H1 (cell line): ENCODE results near the gene TMEM250. TPM values are rescaled to one million over a fixed set of nuclear protein-coding genes. Genes with fewer than 3 reads are reported as not detected.
A peak's percentile ranks its signal among the peaks of the same experiment; 100 is the strongest.

ENCODE experiments used
- CTCF ChIA-PET: fragments of 300-600 bp; sonication (Branson Sonifier 250); formaldehyde crosslinking; loops from one replicate; lab custom pipeline; 2021; ENCODE audit not compliant: partially characterized antibody; lab: Charles Lee
- POLR2A ChIA-PET: fragments of 300-600 bp; sonication (Branson Sonifier 250); formaldehyde crosslinking; loops from one replicate; lab custom pipeline; 2021; ENCODE audit warnings: inconsistent platforms; ENCODE audit not compliant: partially characterized antibody; lab: Charles Lee
- DNase-seq, 2 experiments: peaks; one replicate each; pipeline versions ENCODE4 v3.0.0 to v3.0.0-alpha.2; 2010 to 2022; ENCODE audit warnings: low spot score in 2 of 2, low read depth in 1 of 2, mixed read lengths in 1 of 2
- FAIRE-seq: peaks from 2 replicates; lab custom pipeline; 2011; peaks lifted over from hg19 to GRCh38; lab: Jason Lieb, UNC
- H2AFZ ChIP-seq: 2 replicates; pipeline ENCODE4 v1.8.1; 2012; ENCODE audit warnings: low read length, inconsistent platforms
- H2AK5ac ChIP-seq: 2 replicates; pipeline ENCODE4 v1.6.1; 2013; ENCODE audit warnings: low read depth, low read length
- H2BK120ac ChIP-seq: replicated peaks from 2 replicates; pipeline ENCODE3; 2013; ENCODE audit warnings: low read depth, low read length, inconsistent platforms
- H2BK12ac ChIP-seq: 2 replicates; pipeline ENCODE4 v1.6.1; 2013; ENCODE audit warnings: low read depth, low read length
- H2BK15ac ChIP-seq: 2 replicates; pipeline ENCODE4 v1.6.1; 2013; ENCODE audit warnings: low read length
- H2BK20ac ChIP-seq: 2 replicates; pipeline ENCODE4 v1.6.1; 2013; ENCODE audit warnings: low read length
- H2BK5ac ChIP-seq: 2 replicates; pipeline ENCODE4 v1.6.1; 2013; ENCODE audit warnings: low read depth, low read length
- H3K14ac ChIP-seq: 2 replicates; pipeline ENCODE4 v1.6.1; 2013; ENCODE audit warnings: inconsistent platforms; ENCODE audit not compliant: insufficient read length
- H3K18ac ChIP-seq: 2 replicates; pipeline ENCODE4 v1.6.1; 2013; ENCODE audit warnings: low read length; ENCODE audit errors: extremely low read depth
- H3K23ac ChIP-seq: 2 replicates; pipeline ENCODE4 v1.6.1; 2013; ENCODE audit warnings: inconsistent platforms; ENCODE audit not compliant: insufficient read length
- H3K23me2 ChIP-seq: 2 replicates; pipeline ENCODE4 v1.6.1; 2013; ENCODE audit warnings: low read depth, low read length
- H3K27ac ChIP-seq: 2 replicates; pipeline ENCODE4 v1.6.1; 2011; ENCODE audit warnings: low read depth, low read length, inconsistent platforms
- H3K27me3 ChIP-seq, 4 experiments: replicated peaks in 1 of 4; 1 replicate in 1 of 4; 2 replicates in 3 of 4; pipeline versions ENCODE4 v1.6.1 to v1.8.1; 2011 to 2013; ENCODE audit warnings: low read length in 3 of 4, mild to moderate bottlenecking in 3 of 4, inconsistent platforms in 2 of 4, mixed read lengths in 2 of 4, moderate library complexity in 1 of 4; ENCODE audit not compliant: control insufficient read depth in 3 of 4, insufficient read depth in 3 of 4; ENCODE audit errors: extremely low read depth in 1 of 4
- H3K36me3 ChIP-seq, 4 experiments: 2 replicates each; pipeline versions ENCODE4 v1.6.1 to v1.8.1; 2011 to 2013; ENCODE audit warnings: mild to moderate bottlenecking in 4 of 4, low read length in 3 of 4, moderate library complexity in 2 of 4, control low read depth in 1 of 4, inconsistent platforms in 1 of 4; ENCODE audit not compliant: insufficient read depth in 4 of 4, control insufficient read depth in 2 of 4
- H3K4ac ChIP-seq: replicated peaks from 2 replicates; pipeline ENCODE3; 2013; ENCODE audit warnings: low read length, low read depth, mixed read lengths, inconsistent platforms; ENCODE audit not compliant: insufficient read length
- H3K4me1 ChIP-seq, 4 experiments: replicated peaks in 1 of 4; 1 replicate in 1 of 4; 2 replicates in 3 of 4; pipeline versions ENCODE4 v1.6.1 to v1.8.1; 2011 to 2013; ENCODE audit warnings: low read length in 3 of 4, inconsistent platforms in 2 of 4, mixed read lengths in 1 of 4; ENCODE audit not compliant: insufficient read depth in 4 of 4, control insufficient read depth in 3 of 4
- H3K4me2 ChIP-seq, 2 experiments: 2 replicates each; pipeline versions ENCODE4 v1.6.1 to v1.8.1; 2011 to 2013; ENCODE audit warnings: low read depth in 2 of 2, low read length in 2 of 2, control low read depth in 1 of 2, inconsistent platforms in 1 of 2, mild to moderate bottlenecking in 1 of 2; ENCODE audit not compliant: insufficient read depth in 1 of 2
- H3K4me3 ChIP-seq, 4 experiments: fragments of 200-600, 300-600 bp in 1 of 4; sonication (generic), shearing (Covaris generic), sonication (Bioruptor Twin) in 1 of 4; 2 replicates each; pipeline versions ENCODE4 v1.5.1 to v1.8.1; 2011 to 2016; ENCODE audit warnings: low read length in 4 of 4, low read depth in 3 of 4, control low read depth in 2 of 4, inconsistent platforms in 2 of 4, mild to moderate bottlenecking in 2 of 4, mixed read lengths in 1 of 4, moderate library complexity in 1 of 4; ENCODE audit not compliant: insufficient read depth in 2 of 4; ENCODE audit errors: extremely low read depth in 1 of 4
- H3K56ac ChIP-seq: replicated peaks from 2 replicates; pipeline ENCODE3; 2013; ENCODE audit warnings: low read depth, mild to moderate bottlenecking, mixed read lengths, low read length, inconsistent platforms; ENCODE audit not compliant: insufficient read length
- H3K79me1 ChIP-seq: 2 replicates; pipeline ENCODE4 v1.6.1; 2013; ENCODE audit warnings: low read depth, low read length, control low read depth
- H3K79me2 ChIP-seq, 2 experiments: 2 replicates each; pipeline versions ENCODE4 v1.6.1 to v1.8.1; 2012 to 2013; ENCODE audit warnings: low read length in 2 of 2, mild to moderate bottlenecking in 2 of 2, inconsistent platforms in 1 of 2; ENCODE audit not compliant: insufficient read depth in 2 of 2, control insufficient read depth in 1 of 2
- H3K9ac ChIP-seq, 4 experiments: replicated peaks in 1 of 4; 1 replicate in 1 of 4; 2 replicates in 3 of 4; pipeline versions ENCODE4 v1.6.1 to v1.8.1; 2011 to 2013; ENCODE audit warnings: low read depth in 3 of 4, low read length in 3 of 4, control low read depth in 2 of 4, mild to moderate bottlenecking in 2 of 4, moderate library complexity in 2 of 4, inconsistent platforms in 1 of 4; ENCODE audit errors: extremely low read depth in 1 of 4
- H3K9me3 ChIP-seq, 2 experiments: 2 replicates each; pipeline versions ENCODE4 v1.6.1 to v1.8.1; 2012 to 2013; ENCODE audit warnings: mild to moderate bottlenecking in 2 of 2, moderate library complexity in 2 of 2, control low read depth in 1 of 2, inconsistent platforms in 1 of 2, low read depth in 1 of 2, low read length in 1 of 2, mixed read lengths in 1 of 2; ENCODE audit not compliant: insufficient read depth in 2 of 2
- H4K20me1 ChIP-seq, 2 experiments: replicated peaks in 1 of 2; 2 replicates each; pipeline versions ENCODE3 to v1.8.1; 2011 to 2013; ENCODE audit warnings: inconsistent platforms in 2 of 2, low read length in 2 of 2, mild to moderate bottlenecking in 1 of 2; ENCODE audit not compliant: insufficient read depth in 2 of 2, control insufficient read depth in 1 of 2
- H4K5ac ChIP-seq: 2 replicates; pipeline ENCODE4 v1.6.1; 2013; ENCODE audit warnings: low read length, low read depth, mixed read lengths, inconsistent platforms; ENCODE audit not compliant: insufficient read length
- H4K8ac ChIP-seq: 2 replicates; pipeline ENCODE4 v1.8.0; 2013; ENCODE audit warnings: mild to moderate bottlenecking, moderate library complexity, low read length, inconsistent platforms; ENCODE audit not compliant: insufficient read depth; ENCODE audit errors: extremely low read depth
- H4K91ac ChIP-seq: replicated peaks from 2 replicates; pipeline ENCODE3; 2013; ENCODE audit warnings: low read length, mixed read lengths, inconsistent platforms; ENCODE audit not compliant: insufficient read length
- WGBS, 2 experiments: shearing (Covaris generic) in 1 of 2; methylation state at CpG; one replicate each; pipeline versions ENCODE4 v1.1.6 to v1.1.7; 2013 to 2015; ENCODE audit warnings: low lambda C conversion rate in 2 of 2, mixed read lengths in 2 of 2, inconsistent platforms in 1 of 2, low coverage in 1 of 2, missing lambda C conversion rate in 1 of 2; ENCODE audit not compliant: insufficient replicate concordance in 2 of 2, insufficient coverage in 1 of 2, insufficient read length in 1 of 2; ENCODE audit errors: extremely low coverage in 1 of 2, missing lambda C conversion rate in 1 of 2; 5-methylcytosine and 5-hydroxymethylcytosine counted together
- polyA plus RNA-seq, 7 experiments: library from polyadenylated mRNA; depleted of rRNA in 3 of 7; stranded (reverse) in 5 of 7; unstranded in 2 of 7; fragments of >200 nt in 5 of 7; fragments of 200-250 nt in 2 of 7; gene quantifications; 1 replicate in 5 of 7; 2 replicates in 1 of 7; 4 replicates in 1 of 7; pipeline versions ENCODE4 v1.2.1 to v1.2.3, GENCODE V29; 2011 to 2013; ENCODE audit warnings: missing spikeins in 2 of 7, mixed read lengths in 2 of 7
- total RNA-seq: library from RNA; stranded (reverse); fragmentation: NEBNext Ultra II Directional; extraction: Animal tissue kit (Norgen Biotek cat#: 25700); gene quantifications from 2 replicates; pipeline ENCODE4 v1.2.1, GENCODE V29; 2021

TMEM250 gene
- total and polyA plus RNA-seq, 2 of the 8 experiments (the other 6 are each of a cell fraction or from before 2014, with no cell fraction given): 22.3 to 34.9 TPM

GRCh38 chr9:136090056-136090735 is 28.5 kb downstream of the TMEM250 start:
- Histone ChIP-seq H2AK5ac (no peak overlapping the region), H3K18ac (peak overlapping the region; percentile 32; the same call in 1 of the 2 replicates), H3K4me2 (no peak overlapping the region), H3K23ac (no peak overlapping the region), H3K36me3 (no peaks in the 10 kb centered on the region), H2BK20ac (0 out of 2 replicates have a peak overlapping the region, but pooled peaks have one; percentile 21), H3K4me1 (peaks cover 0 to 39% (median 21%) of the 10 kb centered on the region in 4 experiments; a peak in 6 of 7 replicates), H3K14ac (no peak overlapping the region), H3K79me2 (peaks cover 0 to 6% of the 10 kb centered on the region in 2 experiments; a peak in 1 of 4 replicates), H3K9me3 (no peaks in the 10 kb centered on the region), H2BK15ac (no peak overlapping the region), H4K20me1 (peaks cover 3 to 5% of the 10 kb centered on the region in 2 experiments), H3K4ac (no peak overlapping the region), H2BK120ac (peak overlapping the region; percentile 64), H4K5ac (no peak overlapping the region), H3K9ac (no peak overlapping the region), H2AFZ (no peak overlapping the region), H3K27me3 (peaks cover 2 to 18% (median 13%) of the 10 kb centered on the region in 4 experiments; a peak in 6 of 7 replicates), H3K27ac (no peak overlapping the region), H2BK5ac (peak overlapping the region; percentile 16; the same call in 1 of the 2 replicates), H3K4me3 (no peak overlapping the region), H3K79me1 (no peaks in the 10 kb centered on the region; the same call in 1 of the 2 replicates), H3K56ac (no peak overlapping the region), H3K23me2 (peaks cover 8% of the 10 kb centered on the region; the same call in 1 of the 2 replicates), H4K91ac (peak overlapping the region; percentile 10), H2BK12ac (no peak overlapping the region), H4K8ac (peak overlapping the region; percentile 17)
- 87% methylated on average over 9 of the region's 9 CpGs; no CpG with 5 or more reads in 1 of the 2 experiments for WGBS, 2 experiments
- ChIA-PET POLR2A (interaction anchor here (0.8 to 1.8 kb wide), 3 partner anchors 23 to 39 kb away, joined by 3 to 5 read pairs (median 3); no protein-coding TSS in a partner anchor), CTCF (interaction anchor here (0.7 to 2.9 kb wide), 12 partner anchors 8 to 123 kb away, joined by 3 to 17 read pairs (median 4); no protein-coding TSS in a partner anchor)
- FAIRE-seq: no peak
- DNase-seq: peak in 1 of 2 experiments; percentile 45
